ENCODE data around the gene TUSC2.

TUSC2 gene

DNA sequence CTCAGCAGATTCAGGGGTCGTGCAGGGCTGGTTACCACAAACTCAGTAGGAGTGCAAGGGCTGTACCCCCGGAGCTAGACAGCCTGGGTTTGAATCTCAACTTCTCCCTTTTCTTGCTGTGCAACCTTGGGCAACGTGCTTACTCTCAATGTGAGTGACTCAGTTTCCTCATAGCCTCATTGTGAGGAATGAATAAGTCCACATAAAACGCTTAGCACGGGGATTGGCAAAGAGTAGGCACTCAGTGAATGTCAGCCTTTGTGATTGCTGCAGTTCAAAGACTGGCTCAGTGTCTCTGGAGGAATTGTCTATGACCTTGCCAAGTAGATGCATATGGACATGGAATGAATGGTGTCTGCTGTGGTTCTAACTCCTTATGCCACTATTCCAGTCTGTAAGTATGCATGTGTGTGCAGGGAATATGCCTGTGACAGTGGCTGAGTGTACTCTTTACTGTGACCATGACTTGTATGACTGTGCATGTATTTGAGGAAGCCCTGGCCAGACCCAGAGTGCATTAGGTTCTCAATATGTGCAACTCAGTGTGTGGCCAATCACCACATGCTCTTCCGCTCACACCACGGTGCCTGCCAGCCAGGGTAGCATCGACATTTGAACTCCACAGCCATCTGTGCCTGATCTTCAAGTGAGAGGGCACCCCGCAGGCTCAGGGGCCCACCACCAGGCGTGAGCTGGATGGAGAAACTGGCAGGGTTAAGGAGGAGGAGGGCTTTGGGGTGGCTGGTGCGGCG lies 27.9 kb downstream of the TUSC2 start:
- peak; percentile 74 to 89 for DNase-seq (ENCODE audit: low read depth in 1 of 2, low spot score in 1 of 2)
- TF ChIP-seq, protein P1, sequence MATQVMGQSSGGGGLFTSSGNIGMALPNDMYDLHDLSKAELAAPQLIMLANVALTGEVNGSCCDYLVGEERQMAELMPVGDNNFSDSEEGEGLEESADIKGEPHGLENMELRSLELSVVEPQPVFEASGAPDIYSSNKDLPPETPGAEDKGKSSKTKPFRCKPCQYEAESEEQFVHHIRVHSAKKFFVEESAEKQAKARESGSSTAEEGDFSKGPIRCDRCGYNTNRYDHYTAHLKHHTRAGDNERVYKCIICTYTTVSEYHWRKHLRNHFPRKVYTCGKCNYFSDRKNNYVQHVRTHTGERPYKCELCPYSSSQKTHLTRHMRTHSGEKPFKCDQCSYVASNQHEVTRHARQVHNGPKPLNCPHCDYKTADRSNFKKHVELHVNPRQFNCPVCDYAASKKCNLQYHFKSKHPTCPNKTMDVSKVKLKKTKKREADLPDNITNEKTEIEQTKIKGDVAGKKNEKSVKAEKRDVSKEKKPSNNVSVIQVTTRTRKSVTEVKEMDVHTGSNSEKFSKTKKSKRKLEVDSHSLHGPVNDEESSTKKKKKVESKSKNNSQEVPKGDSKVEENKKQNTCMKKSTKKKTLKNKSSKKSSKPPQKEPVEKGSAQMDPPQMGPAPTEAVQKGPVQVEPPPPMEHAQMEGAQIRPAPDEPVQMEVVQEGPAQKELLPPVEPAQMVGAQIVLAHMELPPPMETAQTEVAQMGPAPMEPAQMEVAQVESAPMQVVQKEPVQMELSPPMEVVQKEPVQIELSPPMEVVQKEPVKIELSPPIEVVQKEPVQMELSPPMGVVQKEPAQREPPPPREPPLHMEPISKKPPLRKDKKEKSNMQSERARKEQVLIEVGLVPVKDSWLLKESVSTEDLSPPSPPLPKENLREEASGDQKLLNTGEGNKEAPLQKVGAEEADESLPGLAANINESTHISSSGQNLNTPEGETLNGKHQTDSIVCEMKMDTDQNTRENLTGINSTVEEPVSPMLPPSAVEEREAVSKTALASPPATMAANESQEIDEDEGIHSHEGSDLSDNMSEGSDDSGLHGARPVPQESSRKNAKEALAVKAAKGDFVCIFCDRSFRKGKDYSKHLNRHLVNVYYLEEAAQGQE (IDR thresholded peaks at IDR 0.05; ENCODE audit: insufficient replicate concordance, low read depth), result no peak
- peak; percentile 80; the same call in 1 of the 2 replicates for TF ChIP-seq SPI1 (IDR thresholded peaks at IDR 0.05; ENCODE audit: borderline replicate concordance, low read depth)
- TF ChIP-seq POLR2AphosphoS5 (IDR thresholded peaks at IDR 0.05; ENCODE audit: low read depth), result peak; percentile 92
- Histone ChIP-seq H3K4me3 (replicated peaks; ENCODE audit: insufficient read depth, low read length) (peak overlapping the region; percentile 29), H3K27ac (replicated peaks) (peak overlapping the region; percentile 89), H3K27me3 (ENCODE audit: insufficient read depth, poor library complexity, severe bottlenecking) (no peaks in the 10 kb centered on the region)

DNA sequence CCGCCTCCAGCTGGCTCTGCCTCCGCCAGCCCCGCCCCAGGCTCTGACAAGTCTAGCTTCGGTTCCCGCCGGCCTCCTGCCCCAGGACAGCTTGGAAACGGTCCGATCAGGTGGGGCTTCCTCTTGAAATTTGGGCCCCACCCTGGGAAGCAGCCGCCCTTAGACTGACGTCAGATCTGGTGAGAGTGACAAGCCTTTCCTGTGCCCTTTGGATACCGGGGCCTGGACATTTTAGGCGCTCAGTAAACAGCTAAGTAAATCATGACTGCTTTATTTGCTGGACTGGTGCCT lies 28.4 kb downstream of the TUSC2 start:
- peak overlapping the region; percentile 29 for H3K4me3 ChIP-seq (replicated peaks; ENCODE audit: insufficient read depth, low read length)

DNA sequence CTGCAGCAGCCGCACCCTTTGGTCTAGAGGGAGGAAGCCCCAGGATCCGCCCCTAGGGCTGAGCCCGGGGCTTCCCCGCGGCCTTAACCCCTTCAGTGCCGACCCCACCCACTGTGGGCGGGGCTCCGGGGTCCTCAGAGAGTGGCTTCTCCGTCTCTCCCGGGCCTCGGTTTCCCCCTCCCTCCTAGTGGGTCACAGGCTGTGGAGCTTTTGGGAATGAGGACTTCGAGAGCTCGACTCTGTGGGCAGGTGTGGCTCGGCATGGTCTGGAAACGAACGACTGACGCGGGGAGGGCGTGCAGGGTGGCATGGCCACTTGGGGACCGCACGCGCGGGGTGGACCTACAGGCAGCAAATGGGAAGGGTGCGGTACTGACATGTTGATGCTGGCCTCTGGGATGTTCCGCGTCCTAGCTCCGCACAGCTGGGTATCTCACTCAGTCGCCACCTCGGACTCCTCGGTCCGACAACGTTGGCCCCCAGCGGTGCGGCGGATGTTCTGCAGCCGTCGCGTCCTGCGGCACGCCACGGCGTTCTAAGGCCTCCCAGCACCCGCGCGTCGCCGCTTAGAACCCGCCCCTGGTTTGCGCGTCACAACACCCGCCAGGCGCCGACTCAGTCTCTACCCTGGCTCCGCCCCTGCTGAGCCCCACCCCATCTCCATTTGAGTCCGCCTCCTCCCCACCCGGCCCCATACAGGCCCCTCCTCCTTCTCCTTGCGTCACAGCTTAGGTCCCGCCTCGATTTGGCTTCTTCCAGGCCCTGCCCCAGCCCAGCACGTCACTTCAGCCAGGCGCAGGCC lies 29.0 kb downstream of the TUSC2 start, which contains the start of the genes HYAL3 and NAA80:
TSS of gene HYAL3 (minus strand) at position 570 of the 802 bp plus-strand sequence. CDS start 3,803 bp downstream, outside the sequence.
TSS of gene NAA80 (minus strand) at position 570 of the 802 bp plus-strand sequence. CDS start 1,942 bp downstream, outside the sequence.
- Histone ChIP-seq H3K4me3 (replicated peaks; ENCODE audit: insufficient read depth, low read length) (peak within 1 kb of the TSS; percentile 69), H3K27me3 (ENCODE audit: insufficient read depth, poor library complexity, severe bottlenecking) (no peaks in the 10 kb centered on the region), H3K27ac (replicated peaks) (peak within 1 kb of the TSS; percentile 89)
- peak; percentile 100 for DNase-seq (ENCODE audit: low read depth in 1 of 2, low spot score in 1 of 2)
- peak; percentile 53; the same call in 1 of the 2 replicates for TF ChIP-seq SPI1 (IDR thresholded peaks at IDR 0.05; ENCODE audit: borderline replicate concordance, low read depth)
- peak; percentile 55; the same call in 1 of the 2 replicates for TF ChIP-seq POLR2AphosphoS5 (IDR thresholded peaks at IDR 0.05; ENCODE audit: low read depth)
- no peak for TF ChIP-seq GABPA (IDR thresholded peaks at IDR 0.05; ENCODE audit: low read depth)

More for the DNA sequence above, 28.4 kb downstream of the TUSC2 start:
- TF ChIP-seq SPI1 (IDR thresholded peaks at IDR 0.05; ENCODE audit: borderline replicate concordance, low read depth) (no peak), POLR2AphosphoS5 (IDR thresholded peaks at IDR 0.05; ENCODE audit: low read depth) (no peak)
- TF ChIP-seq, protein P1 (IDR thresholded peaks at IDR 0.05; ENCODE audit: insufficient replicate concordance, low read depth), result no peak
- TF ChIP-seq, protein P2, sequence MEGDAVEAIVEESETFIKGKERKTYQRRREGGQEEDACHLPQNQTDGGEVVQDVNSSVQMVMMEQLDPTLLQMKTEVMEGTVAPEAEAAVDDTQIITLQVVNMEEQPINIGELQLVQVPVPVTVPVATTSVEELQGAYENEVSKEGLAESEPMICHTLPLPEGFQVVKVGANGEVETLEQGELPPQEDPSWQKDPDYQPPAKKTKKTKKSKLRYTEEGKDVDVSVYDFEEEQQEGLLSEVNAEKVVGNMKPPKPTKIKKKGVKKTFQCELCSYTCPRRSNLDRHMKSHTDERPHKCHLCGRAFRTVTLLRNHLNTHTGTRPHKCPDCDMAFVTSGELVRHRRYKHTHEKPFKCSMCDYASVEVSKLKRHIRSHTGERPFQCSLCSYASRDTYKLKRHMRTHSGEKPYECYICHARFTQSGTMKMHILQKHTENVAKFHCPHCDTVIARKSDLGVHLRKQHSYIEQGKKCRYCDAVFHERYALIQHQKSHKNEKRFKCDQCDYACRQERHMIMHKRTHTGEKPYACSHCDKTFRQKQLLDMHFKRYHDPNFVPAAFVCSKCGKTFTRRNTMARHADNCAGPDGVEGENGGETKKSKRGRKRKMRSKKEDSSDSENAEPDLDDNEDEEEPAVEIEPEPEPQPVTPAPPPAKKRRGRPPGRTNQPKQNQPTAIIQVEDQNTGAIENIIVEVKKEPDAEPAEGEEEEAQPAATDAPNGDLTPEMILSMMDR (IDR thresholded peaks at IDR 0.05; ENCODE audit: insufficient read depth, low read length), result no peak
- no peaks in the 10 kb centered on the region for H3K27me3 ChIP-seq (ENCODE audit: insufficient read depth, poor library complexity, severe bottlenecking)
- DNase-seq (ENCODE audit: low read depth in 1 of 2, low spot score in 1 of 2), result no peak
- peak overlapping the region; percentile 89 for H3K27ac ChIP-seq (replicated peaks)

DNA sequence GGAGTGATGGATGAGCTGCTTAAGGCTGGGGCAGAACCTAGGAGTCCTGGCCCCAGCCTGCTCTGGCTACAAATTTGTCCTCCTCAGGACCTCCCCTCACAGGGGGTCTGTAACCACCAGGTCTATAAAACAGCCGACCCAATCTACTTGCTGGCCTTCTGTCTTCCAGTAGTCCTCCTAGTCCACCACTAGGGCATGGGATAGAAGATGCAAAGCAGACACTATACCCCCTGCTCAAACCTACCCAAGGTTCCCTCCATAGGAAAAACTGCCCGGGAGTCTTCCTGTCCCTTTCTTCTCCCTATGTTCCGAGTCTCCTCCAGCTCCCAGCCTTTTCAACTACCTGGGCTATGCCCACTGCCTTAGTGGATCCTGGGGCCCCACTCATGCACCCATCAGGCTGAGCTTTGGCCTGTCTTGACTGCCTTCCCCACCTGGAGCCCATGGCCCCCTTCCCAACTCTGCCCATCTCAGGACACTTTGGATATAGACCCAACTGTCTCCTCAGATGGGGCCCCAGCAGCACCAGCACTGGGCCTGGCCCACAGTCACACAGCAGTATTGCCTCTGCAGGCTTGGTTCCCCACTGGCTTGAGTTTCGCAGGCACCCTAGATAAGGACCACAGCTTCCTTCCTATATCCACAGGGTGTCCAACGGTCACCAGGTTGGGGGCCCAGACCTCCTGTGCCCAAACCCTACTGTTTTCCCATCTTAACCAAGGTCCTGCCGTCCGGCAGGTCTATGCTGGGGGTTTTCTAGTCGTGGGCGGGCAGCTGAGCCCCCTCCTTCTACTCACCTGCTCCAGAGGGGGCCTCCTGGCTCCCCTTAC lies 29.9 kb downstream of the TUSC2 start:
- TF ChIP-seq, protein P1 (IDR thresholded peaks at IDR 0.05; ENCODE audit: insufficient replicate concordance, low read depth), result no peak
- TF ChIP-seq, protein P2 (IDR thresholded peaks at IDR 0.05; ENCODE audit: insufficient read depth, low read length), result no peak
- TF ChIP-seq GABPA (IDR thresholded peaks at IDR 0.05; ENCODE audit: low read depth), result no peak
- TF ChIP-seq SPI1 (IDR thresholded peaks at IDR 0.05; ENCODE audit: borderline replicate concordance, low read depth), result no peak
- TF ChIP-seq POLR2AphosphoS5 (IDR thresholded peaks at IDR 0.05; ENCODE audit: low read depth), result no peak
- H3K4me3 ChIP-seq (replicated peaks; ENCODE audit: insufficient read depth, low read length), result peak overlapping the region; percentile 69
- peak overlapping the region; percentile 87 for H3K27ac ChIP-seq (replicated peaks)
- DNase-seq (ENCODE audit: low read depth in 1 of 2, low spot score in 1 of 2), result peak in 1 of 2 experiments; percentile 65
- H3K27me3 ChIP-seq (ENCODE audit: insufficient read depth, poor library complexity, severe bottlenecking), result no peaks in the 10 kb centered on the region

Data from HL-60 (cell line).